Smooth muscle cell of the brain vasculature (primary cell): ENCODE data around the gene UNC5B.
"Not testable (repeated sequence)": the region's sequence is repeated elsewhere in the genome, so short reads cannot be mapped to it uniquely, and the experiment has no call there.

ENCODE experiments used
- DNase-seq: peaks from one replicate; pipeline ENCODE4 v3.0.0-alpha.2; 2012; ENCODE audit warnings: low read depth, low spot score

Gene UNC5B

GRCh38 chr10:71296811-71297210 lies 84.4 kb downstream of the UNC5B start:
- DNase-seq = not testable (repeated sequence)

GRCh38 chr10:71297343-71297742 lies 85.0 kb downstream of the UNC5B start:
- DNase-seq = no peak

- DNase-seq = no peak
Measured at GRCh38 chr10:71299071-71299785, 86.9 kb downstream of the UNC5B start.

DNA sequence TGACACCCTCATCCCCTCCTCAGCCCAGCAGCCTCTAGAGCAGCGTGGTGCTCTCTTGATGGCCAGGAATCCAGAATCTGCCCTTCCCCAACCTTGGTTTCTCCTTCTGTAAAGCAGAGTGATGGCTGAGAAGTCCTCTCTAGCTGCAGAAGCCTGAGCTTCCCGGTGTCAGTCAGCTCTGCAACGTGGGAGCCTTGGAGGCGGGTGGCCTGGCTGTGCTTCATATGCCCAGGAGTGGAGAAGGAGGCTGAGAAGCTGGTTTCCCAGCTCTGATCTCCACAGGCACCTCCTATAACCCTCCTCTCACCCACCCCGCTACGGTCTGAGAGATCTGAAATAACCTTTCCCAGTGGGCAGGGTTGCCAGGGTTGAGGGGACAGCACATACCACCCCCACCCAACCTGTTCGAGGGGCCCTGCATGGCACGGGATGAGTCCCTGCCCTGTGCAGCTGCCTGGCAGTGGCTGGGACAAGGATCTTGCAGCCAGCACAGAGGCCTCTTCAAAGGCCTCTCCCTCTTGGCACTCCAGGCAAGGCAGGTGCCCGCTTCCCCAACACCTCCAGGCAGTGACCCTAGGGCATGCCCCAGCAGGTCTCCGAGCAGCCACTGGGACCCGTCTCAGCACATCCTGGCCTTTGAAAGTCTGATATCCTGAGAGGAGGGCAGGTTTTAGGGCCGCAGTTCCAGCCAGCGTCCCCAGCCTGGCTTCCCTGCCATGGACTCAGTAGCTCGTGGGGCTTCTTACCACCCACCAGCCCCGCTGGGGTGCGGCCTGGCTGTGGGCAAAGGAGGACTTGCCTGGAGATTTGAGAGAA lies 88.4 kb downstream of the UNC5B start:
- no peak for DNase-seq

- DNase-seq = no peak
Measured at GRCh38 chr10:71301371-71301916, 89.1 kb downstream of the UNC5B start.

DNA sequence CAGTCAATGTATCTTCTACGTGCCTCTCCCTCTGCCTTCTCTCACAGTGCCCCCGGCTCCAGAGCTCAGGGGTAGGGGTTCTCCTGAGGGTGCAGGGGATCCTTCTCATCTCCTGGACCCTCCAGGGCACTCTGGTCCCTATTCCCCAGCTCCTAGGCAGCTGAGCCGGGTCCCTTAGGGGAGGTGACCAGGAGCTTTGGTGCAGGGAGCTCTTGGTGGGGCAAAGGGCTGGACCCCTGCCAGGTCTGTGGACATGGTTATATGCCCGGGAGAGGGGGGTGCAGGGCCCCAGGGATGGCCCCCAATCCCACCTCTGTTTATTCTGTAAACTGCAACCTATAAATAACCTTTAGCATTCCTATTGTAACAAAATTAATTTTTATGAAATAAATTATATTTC lies 90.1 kb downstream of the UNC5B start:
- DNase-seq = no peak

DNA sequence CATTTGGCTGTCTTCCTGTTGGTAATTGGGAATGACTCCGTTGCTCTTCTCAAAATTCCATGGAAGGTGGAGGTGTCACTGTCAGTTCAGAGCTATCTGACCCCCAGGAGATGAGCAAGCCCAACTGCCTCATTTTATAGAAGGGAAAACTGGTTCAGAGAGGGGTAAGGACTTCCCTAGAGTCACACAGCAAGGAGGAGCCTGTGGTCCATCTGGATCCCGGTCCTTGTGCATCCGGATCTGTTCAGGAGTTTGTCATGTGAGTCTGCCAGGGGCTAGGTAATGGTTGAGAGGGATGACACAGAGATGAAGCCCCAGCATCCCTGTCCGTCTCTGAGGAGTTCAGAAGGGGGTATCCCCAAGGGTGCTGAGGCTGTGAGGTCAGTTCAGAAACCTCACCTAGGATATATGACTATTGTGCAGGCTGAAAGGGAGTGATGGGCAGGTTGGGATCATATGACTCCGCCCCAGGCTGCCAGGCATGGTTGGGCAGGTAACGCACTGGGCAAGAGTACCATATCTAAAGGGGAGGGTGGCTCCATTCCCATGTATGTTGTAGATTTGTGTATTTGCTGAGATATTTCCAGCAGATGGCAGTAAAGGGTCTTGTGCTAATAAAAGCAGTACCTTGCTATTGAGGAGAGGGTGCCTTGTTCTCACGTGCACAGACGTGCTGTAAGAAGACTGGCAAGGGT lies 90.7 kb downstream of the UNC5B start:
- DNase-seq = no peak

GRCh38 chr10:71303569-71303907 lies 91.2 kb downstream of the UNC5B start:
- no peak for DNase-seq

- DNase-seq = no peak
Measured at GRCh38 chr10:71304914-71305313, 92.5 kb downstream of the UNC5B start.

DNA sequence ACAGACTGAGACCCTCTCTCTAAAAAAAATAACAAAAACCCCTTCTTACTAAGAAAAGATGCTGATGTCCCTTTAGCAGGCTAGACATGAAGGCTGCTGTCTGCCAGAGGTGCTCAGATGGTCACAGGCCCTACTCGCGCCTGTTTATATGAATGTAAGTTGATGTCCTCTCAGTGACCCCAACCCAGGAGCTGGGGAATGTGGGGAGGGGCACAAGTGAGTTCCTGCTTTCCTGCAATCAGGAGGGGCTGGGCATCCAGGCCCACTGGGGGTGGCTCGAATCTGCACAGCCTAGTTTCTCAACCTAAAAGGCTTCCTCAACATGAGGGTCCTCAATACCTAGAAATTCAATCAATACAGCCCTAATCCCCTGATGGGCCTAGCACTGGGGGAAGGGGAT lies 94.6 kb downstream of the UNC5B start:
- no peak for DNase-seq

- no peak for DNase-seq
Measured at GRCh38 chr10:71307469-71308085, 95.2 kb downstream of the UNC5B start.

DNA sequence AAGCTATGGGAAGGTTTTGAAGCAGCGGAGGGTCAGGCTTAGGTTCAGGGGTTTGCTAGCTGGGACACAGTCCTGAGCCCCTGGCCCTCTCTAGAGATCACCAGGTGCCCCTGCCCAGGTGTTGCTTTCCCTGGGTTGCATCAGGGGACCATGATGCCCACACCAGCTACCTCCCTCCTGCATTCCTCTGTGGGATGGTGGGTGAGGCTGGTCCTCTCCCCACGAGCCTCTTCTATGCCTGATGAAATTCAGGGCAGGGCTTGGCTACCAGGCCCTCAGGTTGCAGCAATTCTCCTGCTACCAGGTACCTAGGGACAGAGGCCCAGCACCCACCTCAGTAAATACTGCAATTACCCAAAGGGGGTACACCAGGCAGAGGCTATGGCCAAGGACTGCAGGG lies 95.9 kb downstream of the UNC5B start:
- DNase-seq = no peak

GRCh38 chr10:71308985-71309384 lies 96.6 kb downstream of the UNC5B start:
- no peak for DNase-seq

DNA sequence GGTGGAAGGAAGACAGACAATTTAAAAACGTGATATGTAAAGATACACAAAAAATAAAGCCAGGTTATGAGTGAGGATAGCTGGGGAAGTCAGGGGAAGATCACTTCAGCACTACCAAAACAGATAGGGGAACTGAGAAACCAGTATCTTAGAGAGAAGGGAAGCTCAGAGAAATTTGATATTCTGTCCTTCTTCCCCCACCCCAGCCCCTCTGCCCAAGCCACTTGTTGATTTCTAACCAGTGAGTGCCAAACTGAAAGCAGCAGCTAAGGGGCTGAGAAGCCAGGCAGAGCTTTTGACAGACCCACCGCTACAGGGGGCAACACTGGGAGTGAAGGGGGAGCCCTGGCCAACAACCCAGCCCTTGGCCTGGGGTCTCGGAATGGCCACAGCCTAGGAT lies 97.5 kb downstream of the UNC5B start:
- DNase-seq = no peak

DNA sequence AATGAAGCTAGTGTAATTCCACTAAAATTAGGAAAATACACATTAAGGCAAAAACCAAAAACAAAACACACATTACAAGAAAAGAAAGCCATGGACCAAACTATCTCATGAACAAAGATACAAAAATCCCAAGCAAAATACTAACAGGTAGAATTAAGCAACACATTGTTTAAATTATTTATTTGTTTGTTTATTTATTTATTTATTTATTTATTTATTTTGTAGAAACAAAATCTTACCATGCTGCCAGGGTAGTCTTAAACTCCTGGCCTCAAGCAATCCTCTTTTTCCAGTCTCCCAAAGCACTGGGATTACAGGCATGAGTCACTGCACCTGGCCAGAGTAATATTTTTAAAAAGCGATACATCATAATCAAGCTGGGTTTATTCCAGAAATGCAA lies 99.8 kb downstream of the UNC5B start:
- no peak for DNase-seq

- DNase-seq = no peak
Measured at GRCh38 chr10:71312811-71313789, 100.7 kb downstream of the UNC5B start.

DNA sequence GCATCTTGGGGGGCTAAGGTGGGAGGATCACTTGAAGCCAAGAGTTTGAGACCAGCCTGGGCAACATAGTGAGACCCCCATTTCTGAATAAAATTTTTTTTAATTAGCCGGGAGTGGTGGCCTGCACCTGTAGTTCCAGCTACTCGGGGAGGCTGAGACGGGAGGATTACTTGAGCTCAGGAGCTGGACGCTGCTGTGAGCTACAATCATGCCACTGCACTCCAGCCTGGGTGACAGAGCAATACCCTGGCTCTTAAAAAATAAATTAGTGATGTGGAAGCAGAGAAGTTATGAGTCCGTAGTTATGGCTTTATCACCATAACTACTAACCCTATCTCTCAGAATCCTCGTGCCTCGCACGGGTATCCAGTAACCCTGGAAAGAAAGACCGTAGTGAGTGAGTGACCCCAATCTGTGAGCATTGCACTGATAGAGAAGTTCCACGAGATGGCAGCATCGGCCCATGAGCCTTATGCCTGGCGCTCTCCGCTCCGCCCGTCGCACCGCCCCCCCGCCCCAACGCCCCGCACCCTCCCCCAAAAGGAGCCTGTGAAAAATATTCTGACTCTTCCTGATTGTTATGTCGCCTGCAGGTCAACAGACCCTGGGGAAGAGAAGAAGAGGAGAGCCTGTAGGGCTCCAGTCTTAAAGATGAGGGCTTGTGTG lies 101.8 kb downstream of the UNC5B start:
- no peak for DNase-seq

DNA sequence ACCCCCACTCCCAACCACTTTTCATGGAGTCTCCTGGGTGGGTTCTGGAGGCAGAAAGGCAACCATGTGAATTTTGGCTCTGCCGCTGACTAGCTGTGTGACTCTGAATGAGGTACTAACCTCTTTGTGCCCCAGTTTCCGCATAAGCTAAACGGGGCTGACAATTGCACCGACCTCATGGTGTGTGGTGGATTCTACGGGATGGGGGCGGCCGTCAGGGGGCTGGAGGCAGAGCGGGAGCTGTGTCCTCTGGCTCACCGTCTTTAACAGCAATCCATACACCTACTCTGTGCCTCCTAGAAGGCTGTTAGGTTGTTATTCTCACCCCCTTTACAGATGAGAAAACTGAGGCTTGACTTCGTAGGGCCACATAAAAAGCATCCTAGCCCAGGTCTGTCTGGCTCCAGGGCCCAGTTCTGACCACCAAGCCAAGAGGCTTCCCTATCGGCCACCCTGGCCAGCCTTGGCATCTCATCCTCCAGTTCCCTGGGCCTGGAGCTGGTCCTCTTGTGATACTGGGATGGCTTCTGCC lies 102.4 kb downstream of the UNC5B start:
- DNase-seq = no peak

DNA sequence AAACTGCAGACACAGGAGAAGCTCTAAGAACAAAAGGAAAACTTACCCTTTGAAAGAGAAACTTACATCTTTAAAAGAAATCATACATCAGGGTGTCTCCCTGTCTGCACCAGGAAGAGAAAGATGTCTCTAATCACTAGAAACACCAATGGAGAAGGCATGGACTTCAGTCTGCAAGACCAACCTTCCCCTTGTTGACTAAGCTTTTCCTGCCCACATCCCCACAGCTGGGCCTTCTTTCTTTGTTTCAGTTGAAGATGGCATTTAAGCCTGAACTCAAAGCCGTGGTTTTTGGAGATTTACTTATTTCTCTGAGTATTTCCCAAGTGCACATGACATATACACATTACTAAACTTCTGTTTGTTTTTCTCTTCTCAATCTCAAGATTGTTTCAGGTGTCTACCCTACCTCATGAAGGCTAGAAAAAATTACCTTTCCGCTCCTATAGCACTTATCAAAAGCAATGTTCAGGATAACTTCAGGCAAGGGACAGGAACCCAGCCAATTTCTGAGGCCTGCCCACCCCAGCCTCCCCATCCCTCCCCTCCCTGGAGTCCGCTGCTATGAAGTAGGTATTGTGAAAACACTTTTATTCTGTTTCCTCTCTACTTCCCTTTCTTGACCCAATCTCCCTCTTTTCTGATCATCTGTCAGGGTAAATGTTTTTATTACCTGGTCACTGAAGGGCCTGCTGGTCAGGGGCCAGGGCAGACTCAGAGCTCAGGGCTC lies 103.9 kb downstream of the UNC5B start:
- DNase-seq = no peak
